ENCODE results near the gene OAS1.

- TF ChIP-seq, protein P1, sequence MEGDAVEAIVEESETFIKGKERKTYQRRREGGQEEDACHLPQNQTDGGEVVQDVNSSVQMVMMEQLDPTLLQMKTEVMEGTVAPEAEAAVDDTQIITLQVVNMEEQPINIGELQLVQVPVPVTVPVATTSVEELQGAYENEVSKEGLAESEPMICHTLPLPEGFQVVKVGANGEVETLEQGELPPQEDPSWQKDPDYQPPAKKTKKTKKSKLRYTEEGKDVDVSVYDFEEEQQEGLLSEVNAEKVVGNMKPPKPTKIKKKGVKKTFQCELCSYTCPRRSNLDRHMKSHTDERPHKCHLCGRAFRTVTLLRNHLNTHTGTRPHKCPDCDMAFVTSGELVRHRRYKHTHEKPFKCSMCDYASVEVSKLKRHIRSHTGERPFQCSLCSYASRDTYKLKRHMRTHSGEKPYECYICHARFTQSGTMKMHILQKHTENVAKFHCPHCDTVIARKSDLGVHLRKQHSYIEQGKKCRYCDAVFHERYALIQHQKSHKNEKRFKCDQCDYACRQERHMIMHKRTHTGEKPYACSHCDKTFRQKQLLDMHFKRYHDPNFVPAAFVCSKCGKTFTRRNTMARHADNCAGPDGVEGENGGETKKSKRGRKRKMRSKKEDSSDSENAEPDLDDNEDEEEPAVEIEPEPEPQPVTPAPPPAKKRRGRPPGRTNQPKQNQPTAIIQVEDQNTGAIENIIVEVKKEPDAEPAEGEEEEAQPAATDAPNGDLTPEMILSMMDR (IDR thresholded peaks at IDR 0.05; ENCODE audit: low read length), result no peak
- TF ChIP-seq EZH2 (IDR thresholded peaks at IDR 0.05; ENCODE audit: borderline replicate concordance, low read length), result no peak
Observed at GRCh38 chr12:112879191-112879705, 27.5 kb upstream of the OAS1 start.

All from OCI-LY1 (cell line).